ENCODE results near the gene MEIS1. TPM values are rescaled to one million over a fixed set of nuclear protein-coding genes. Genes with fewer than 3 reads are reported as not detected.
"Not testable (repeated sequence)": the region's sequence is repeated elsewhere in the genome, so short reads cannot be mapped to it uniquely, and the experiment has no call there.

The MEIS1 gene
- total and polyA plus RNA-seq, 2 experiments from 2014 or later, result 0.16 to 0.28 TPM

DNA sequence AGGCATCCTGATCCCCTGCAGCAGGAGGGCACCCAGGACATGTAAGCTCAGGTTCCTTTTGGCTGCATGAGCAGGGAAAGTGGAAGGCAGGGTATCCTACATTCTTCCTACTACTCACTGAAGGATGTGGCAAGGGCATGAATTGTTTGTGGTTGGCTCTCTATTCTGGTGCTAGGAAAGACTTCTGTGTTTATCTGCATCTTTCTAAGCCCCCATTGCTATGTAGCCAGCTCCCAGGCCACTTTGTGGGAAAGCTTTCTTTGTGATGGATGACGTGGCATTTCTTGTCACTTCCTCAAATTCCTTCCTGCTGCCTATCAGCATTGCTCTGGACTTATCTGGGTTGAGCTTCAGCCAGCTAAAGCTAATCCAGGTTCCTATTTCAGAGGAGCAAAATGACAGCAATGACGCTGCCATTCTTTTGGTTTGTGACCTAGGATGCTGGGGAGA is 46.2 kb downstream of the MEIS1 start (continued):
- TF ChIP-seq, protein P1, sequence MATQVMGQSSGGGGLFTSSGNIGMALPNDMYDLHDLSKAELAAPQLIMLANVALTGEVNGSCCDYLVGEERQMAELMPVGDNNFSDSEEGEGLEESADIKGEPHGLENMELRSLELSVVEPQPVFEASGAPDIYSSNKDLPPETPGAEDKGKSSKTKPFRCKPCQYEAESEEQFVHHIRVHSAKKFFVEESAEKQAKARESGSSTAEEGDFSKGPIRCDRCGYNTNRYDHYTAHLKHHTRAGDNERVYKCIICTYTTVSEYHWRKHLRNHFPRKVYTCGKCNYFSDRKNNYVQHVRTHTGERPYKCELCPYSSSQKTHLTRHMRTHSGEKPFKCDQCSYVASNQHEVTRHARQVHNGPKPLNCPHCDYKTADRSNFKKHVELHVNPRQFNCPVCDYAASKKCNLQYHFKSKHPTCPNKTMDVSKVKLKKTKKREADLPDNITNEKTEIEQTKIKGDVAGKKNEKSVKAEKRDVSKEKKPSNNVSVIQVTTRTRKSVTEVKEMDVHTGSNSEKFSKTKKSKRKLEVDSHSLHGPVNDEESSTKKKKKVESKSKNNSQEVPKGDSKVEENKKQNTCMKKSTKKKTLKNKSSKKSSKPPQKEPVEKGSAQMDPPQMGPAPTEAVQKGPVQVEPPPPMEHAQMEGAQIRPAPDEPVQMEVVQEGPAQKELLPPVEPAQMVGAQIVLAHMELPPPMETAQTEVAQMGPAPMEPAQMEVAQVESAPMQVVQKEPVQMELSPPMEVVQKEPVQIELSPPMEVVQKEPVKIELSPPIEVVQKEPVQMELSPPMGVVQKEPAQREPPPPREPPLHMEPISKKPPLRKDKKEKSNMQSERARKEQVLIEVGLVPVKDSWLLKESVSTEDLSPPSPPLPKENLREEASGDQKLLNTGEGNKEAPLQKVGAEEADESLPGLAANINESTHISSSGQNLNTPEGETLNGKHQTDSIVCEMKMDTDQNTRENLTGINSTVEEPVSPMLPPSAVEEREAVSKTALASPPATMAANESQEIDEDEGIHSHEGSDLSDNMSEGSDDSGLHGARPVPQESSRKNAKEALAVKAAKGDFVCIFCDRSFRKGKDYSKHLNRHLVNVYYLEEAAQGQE (IDR thresholded peaks at IDR 0.05; ENCODE audit: unreplicated experiment), result no peak
- no peak for TF ChIP-seq EZH2phosphoT487 (IDR thresholded peaks at IDR 0.05; ENCODE audit: unreplicated experiment)
- no peak for TF ChIP-seq POLR2AphosphoS5 (IDR thresholded peaks at IDR 0.05; ENCODE audit: low read depth)
- no peak for TF ChIP-seq STAT1 (IDR thresholded peaks at IDR 0.05; ENCODE audit: unreplicated experiment)
- TF ChIP-seq, protein P2, sequence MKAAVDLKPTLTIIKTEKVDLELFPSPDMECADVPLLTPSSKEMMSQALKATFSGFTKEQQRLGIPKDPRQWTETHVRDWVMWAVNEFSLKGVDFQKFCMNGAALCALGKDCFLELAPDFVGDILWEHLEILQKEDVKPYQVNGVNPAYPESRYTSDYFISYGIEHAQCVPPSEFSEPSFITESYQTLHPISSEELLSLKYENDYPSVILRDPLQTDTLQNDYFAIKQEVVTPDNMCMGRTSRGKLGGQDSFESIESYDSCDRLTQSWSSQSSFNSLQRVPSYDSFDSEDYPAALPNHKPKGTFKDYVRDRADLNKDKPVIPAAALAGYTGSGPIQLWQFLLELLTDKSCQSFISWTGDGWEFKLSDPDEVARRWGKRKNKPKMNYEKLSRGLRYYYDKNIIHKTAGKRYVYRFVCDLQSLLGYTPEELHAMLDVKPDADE (IDR thresholded peaks at IDR 0.05), result no peak
- TF ChIP-seq, protein P3, sequence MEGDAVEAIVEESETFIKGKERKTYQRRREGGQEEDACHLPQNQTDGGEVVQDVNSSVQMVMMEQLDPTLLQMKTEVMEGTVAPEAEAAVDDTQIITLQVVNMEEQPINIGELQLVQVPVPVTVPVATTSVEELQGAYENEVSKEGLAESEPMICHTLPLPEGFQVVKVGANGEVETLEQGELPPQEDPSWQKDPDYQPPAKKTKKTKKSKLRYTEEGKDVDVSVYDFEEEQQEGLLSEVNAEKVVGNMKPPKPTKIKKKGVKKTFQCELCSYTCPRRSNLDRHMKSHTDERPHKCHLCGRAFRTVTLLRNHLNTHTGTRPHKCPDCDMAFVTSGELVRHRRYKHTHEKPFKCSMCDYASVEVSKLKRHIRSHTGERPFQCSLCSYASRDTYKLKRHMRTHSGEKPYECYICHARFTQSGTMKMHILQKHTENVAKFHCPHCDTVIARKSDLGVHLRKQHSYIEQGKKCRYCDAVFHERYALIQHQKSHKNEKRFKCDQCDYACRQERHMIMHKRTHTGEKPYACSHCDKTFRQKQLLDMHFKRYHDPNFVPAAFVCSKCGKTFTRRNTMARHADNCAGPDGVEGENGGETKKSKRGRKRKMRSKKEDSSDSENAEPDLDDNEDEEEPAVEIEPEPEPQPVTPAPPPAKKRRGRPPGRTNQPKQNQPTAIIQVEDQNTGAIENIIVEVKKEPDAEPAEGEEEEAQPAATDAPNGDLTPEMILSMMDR (conservative IDR thresholded peaks at IDR 0.05; ENCODE audit: low read depth in 2 of 2), result no peak
- TF ChIP-seq ZNF331 (CRISPR knock-in tag; IDR thresholded peaks at IDR 0.05; ENCODE audit: low read depth), result no peak

DNA sequence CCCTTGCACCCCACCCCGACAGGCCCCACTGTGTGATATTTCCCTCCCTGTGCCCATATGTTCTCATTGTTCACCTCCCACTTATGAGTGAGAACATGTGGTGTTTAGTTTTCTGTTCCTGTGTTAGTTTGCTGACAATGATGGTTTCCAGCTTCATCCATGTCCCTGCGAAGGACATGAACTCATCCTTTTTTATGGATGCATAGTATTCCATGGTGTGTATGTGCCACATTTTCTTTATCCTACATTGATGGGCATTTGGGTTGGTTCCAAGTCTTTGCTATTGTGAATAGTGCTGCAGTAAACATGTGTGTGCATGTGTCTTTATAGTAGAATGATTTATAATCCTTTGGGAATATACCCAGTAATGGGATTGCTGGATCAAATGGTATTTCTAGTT is 50.3 kb downstream of the MEIS1 start:
- not testable (repeated sequence) for H2AFZ ChIP-seq; H3K36me3 ChIP-seq (ENCODE audit: insufficient read depth); H3F3A ChIP-seq (replicated peaks; ENCODE audit: low read depth); H3K27ac Mint-ChIP-seq; ATAC-seq; H3K27me3 Mint-ChIP-seq (ENCODE audit: insufficient read depth, low read depth, poor library complexity); H3K4me1 ChIP-seq (ENCODE audit: insufficient read depth); DNase-seq (ENCODE audit: low spot score); H3K36me3 Mint-ChIP-seq (ENCODE audit: low read depth); H3K4me2 ChIP-seq; H4K20me1 ChIP-seq (replicated peaks; ENCODE audit: insufficient read depth); H3K79me2 ChIP-seq (replicated peaks; ENCODE audit: insufficient read depth); H3K9me3 Mint-ChIP-seq; H3K9me2 ChIP-seq (ENCODE audit: insufficient read depth); H3K27me3 ChIP-seq (ENCODE audit: insufficient read depth); H3K27ac ChIP-seq (ENCODE audit: low read depth); H3K4me3 Mint-ChIP-seq; H3K4me3 ChIP-seq
- H3K4me1 Mint-ChIP-seq, result peaks cover 24% of the 10 kb centered on the region

DNA sequence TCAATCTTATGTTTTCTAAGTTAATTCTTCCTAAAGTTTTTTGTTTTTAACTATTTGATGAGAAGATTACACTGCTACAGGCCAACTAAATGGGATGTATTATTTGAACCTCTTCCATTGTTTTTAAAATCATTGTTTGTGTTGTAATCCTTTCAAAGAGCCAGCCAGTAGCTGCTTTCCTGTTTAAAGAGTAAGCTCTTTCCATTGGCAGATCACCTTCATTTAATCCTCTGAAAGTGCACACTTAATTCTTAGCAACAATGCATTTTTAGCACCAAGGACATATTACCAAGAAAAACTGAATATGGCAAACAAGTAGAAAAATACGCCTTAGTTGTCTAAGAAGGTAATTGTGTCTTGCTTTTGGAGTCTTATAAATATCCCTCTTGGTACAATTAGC is 54.0 kb downstream of the MEIS1 start:
- Histone ChIP-seq H3K27me3 (ENCODE audit: insufficient read depth) (no peaks in the 10 kb centered on the region), H3K4me3 (no peak overlapping the region), H3K9me2 (ENCODE audit: insufficient read depth) (no peaks in the 10 kb centered on the region), H3K27ac (ENCODE audit: low read depth) (no peak overlapping the region), H3F3A (replicated peaks; ENCODE audit: low read depth) (no peaks in the 10 kb centered on the region), H3K36me3 (ENCODE audit: insufficient read depth) (no peaks in the 10 kb centered on the region), H2AFZ (no peak overlapping the region), H3K4me2 (no peak overlapping the region), H4K20me1 (replicated peaks; ENCODE audit: insufficient read depth) (no peaks in the 10 kb centered on the region), H3K4me1 (ENCODE audit: insufficient read depth) (peaks cover 10% of the 10 kb centered on the region), H3K79me2 (replicated peaks; ENCODE audit: insufficient read depth) (no peaks in the 10 kb centered on the region)
- Mint-ChIP-seq H3K4me1 (peaks cover 25% of the 10 kb centered on the region), H3K27me3 (ENCODE audit: insufficient read depth, low read depth, poor library complexity) (peaks cover 3% of the 10 kb centered on the region), H3K4me3 (no peak overlapping the region), H3K9me3 (no peaks in the 10 kb centered on the region), H3K36me3 (ENCODE audit: low read depth) (no peaks in the 10 kb centered on the region), H3K27ac (no peak overlapping the region)
- TF ChIP-seq, protein P1 (IDR thresholded peaks at IDR 0.05; ENCODE audit: unreplicated experiment), result no peak
- DNase-seq (ENCODE audit: low spot score) (no peak), ATAC-seq (no peak)
